Measurements from ENCODE around the gene FTH1.
"Not testable (repeated sequence)": the region's sequence is repeated elsewhere in the genome, so short reads cannot be mapped to it uniquely, and the experiment has no call there.

The FTH1 gene

DNA sequence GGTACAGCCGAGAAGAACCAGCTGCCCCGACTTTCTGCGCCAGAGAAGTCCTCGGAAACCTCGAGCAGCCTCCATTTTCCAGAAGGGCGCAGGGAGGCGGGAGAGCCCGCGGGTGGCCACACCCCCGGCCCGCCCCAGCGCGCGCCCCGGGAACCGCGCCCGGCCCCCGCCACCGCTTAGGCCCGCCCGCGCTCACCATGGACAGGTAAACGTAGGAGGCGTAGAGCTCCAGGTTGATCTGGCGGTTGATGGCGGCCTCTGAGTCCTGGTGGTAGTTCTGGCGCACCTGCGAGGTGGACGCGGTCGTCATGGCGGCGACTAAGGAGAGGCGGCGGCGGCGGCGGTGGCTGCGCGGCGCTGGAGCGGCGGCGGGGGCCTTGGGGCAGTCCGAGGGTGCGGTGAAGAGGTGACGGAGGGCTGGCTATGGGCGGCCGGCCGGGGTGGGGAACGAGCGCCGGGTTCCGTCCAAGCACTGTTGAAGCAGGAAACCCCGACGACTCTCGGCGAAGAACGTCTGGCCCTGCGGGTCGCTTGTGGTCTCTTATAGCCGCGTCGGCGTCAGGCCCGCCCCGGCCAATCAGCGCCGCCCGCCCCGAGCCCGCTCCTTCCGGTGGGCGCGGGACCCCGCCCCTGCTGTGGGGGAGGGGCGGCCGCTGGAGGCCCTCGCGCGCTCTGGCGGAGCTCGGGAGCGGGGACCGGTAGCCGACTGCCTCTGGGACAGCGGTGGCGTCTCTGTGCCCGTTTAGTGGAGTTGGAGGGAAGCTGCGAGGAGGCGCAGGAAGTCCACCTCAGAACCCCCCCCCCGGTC lies at the start of gene FTH1:
Gene FTH1 (minus strand): TSS at position 519 of the 808 bp plus-strand sequence. CDS start 209 bp downstream, at position 310.
- peak; percentile 82 to 84 for DNase-seq (ENCODE audit: low read depth in 2 of 2)

DNA sequence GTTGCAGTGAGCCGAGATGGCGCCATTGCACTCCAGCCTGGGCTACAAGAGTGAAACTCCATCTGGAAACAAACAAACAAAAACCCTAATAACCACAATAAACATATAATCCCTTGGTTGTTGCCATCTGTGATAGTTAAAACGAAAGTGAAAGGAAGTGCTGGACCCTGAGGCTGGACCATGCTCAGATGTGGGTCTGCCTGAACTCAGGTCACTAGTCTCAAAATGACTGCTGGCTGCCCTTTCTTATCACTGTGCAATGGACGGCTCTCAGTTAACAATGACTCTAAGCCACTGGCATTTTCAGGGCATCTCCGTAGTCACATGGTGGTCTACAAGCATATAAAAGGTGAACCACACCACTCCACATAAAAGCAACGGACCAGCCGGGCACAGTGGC lies 48.2 kb upstream of the FTH1 start:
- no peak for DNase-seq (ENCODE audit: low read depth in 2 of 2)

DNA sequence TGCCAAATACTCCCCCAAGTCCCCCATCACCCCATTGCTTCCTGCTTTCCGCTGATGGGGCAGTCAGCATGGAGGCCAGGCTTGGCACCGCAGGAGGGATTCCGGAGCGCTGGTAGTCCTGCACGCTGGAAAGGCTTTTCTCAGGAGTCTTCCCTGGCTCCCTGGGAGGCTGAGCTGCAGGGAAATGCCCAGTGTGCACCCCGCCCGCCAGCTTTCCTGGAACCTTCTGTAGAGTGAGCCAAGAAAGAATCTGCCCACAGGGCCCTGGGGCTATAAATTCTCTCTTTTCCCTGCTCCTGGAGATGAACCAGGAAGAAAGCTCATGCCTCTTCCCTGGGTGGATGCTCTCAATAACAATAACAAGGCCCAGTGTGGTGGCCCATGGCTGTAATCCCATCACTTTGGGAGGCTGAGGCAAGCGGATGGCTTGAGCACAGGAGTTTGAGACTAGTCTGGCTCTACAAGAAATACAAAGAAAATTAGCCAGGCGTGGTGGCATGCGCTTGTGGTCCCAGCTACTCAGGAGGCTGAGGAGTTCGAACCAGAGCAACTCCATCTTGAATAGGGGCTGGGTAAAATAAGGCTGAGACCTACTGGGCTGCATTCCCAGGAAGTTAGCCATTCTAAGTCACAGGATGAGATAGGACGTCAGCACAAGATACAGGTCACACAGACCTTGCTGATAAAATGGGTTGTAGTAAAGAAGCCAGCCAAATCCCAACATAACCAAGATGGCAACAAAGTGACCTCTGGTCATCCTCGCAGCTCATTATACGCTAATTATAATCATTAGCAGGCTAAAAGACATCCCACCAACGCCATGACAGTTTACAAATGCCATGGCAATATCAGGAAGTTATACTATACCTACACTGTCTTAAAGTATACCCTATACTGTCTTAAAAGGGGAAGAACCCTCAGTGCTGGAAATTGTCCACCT lies 46.4 kb upstream of the FTH1 start:
- no peak for DNase-seq (ENCODE audit: low read depth in 2 of 2)

DNA sequence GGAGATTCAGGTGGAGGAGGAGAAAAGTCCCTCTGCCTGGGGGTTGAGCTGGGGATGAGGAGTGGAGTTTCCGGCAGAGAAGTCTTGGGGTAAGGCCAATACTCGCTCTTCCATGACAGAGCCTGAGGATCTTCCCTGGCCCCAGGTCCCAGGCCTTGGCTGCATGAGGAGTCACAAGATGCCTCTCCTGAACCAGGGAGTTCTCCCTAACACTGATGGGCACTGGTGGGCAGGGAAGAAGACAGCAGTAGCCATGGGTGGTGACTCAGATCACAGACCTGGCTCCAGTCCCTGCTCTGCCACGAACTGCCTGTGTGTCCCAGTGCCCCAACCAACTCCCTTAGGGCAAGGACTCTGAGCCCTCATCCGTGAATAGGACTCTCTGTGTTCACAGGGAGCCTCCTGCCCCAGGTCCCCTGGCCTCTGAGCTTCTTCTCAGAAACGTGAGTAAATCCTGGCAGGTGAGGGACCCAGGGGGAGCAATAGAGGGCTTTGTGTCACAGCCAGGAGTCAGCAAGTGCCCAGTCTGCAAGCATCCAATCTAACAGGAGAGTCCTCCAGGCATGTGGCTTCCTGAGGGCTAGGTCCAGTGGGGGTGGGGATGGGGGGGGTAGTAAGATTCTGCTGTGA lies 45.5 kb upstream of the FTH1 start:
- DNase-seq (ENCODE audit: low read depth in 2 of 2), result no peak

DNA sequence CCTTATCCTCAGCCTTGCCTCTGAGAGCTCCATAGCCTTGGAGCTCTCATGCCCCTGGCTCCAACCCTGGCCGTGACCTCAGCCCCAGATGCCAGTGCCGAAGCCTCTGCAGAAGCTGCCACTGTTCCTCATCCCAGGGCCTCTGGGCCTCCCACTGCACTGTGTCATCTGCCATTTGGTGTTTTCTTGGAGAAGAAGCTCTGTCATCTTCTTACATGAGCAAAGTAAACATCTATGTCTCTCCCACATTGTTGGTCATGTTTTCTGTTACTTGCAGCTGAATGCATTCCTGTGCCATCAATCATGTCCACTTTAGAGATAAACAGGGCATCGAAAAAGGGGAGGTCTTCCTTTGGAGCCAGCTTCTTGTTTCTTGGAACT lies 45.0 kb upstream of the FTH1 start:
- no peak for DNase-seq (ENCODE audit: low read depth in 2 of 2)

DNA sequence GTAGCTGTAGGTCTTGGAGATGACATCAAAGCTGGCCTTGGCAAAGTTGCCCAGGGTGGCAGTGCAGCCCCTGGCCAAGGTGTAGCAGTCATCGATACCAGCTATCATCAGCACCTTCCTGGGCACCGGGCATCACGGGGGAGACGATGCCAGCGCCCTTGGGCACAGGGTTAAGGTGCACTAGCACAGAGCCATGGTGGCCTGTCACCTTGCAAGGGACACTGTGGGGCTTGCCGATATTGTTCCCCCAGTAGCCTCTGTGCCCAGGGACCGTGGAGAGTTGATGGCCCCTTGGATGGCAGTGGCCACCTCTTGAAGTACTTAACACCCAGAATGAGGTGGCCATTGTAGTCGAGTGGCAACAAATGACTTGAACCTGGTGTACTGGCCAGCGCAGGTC lies 44.4 kb upstream of the FTH1 start:
- no peak for DNase-seq (ENCODE audit: low read depth in 2 of 2)

DNA sequence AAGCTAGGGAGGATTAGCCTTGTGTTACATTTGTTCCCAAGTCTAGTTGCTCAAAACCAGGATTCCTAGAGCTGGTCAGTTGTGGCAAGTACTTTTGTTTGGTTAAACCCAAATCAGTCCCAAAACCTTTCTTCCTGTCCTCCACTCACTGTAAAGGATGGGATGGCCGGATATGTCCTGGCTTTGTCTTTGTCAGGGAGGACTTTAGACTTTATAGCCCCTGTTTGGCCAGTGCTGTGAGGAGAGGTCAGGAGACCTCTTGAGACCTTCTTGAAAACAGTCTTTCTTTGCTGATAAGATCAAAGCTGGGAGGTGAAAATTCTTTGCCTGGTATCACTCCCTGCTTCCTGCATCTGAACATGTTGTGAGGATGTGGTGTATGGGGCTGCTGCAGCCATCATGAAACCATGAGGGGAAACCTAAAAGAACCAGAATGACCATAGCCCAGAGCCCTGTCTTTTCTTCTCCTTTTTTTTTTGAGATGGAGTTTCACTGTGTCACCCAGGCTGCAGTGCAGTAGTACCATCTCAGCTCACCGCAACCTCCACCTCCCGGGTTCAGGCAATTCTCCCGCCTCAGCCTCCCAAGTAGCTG lies 43.6 kb upstream of the FTH1 start:
- DNase-seq (ENCODE audit: low read depth in 2 of 2), result no peak

DNA sequence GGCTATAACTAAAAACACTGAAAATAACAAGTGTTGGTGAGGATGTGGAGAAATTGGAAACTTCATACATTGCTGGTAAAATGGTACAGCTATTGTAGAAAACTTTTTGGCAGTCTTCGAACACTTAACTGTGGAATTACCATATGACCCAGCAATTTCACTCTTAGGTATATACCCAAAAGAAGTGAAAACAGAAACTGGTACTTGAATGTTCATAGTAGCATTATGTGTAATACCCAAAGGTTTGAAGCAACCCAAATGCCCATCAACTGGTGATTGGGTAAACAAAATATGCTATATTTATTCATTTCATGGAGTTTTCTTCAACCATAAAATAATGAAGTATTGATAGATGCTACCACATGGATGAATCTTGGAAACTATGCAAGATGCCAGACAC lies 40.8 kb upstream of the FTH1 start:
- no peak for DNase-seq (ENCODE audit: low read depth in 2 of 2)

DNA sequence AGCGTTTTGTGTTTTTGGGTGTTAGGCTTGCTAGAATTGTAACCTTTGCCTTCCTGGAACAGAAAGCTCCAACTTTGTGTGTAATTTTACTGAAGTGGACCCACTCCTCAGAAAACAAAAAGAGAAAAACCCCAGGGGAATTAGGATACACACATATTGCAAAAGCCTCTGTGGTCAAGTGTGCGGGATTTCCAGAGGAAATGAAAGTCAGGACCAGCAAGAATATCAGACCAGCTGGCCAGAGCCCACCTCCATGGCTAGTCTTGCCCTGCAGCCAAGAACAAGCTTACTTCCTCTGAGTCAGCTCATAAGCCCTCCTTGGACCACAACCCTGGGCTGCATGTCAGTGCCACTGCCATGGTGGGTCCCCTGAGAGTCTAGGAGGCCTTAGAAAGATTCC lies 37.0 kb upstream of the FTH1 start:
- DNase-seq (ENCODE audit: low read depth in 2 of 2), result no peak

DNA sequence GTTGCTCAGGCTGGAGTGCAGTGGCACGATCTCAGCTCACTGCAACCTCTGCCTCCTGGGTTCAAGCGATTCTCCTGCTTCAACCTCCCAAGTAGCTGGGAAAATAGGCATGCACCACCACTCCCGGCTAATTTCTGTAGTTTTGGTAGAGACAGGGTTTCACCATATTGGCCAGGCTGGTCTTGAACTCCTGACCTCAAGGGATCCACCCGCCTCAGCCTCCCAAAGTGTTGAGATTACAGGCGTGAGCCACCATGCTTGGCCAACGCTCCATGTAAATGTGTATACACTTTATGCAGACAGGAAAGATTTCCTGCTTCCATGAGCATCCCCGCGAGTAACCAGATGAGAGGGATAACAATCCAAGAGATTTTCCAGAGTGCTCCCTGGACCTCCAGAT lies 34.8 kb upstream of the FTH1 start:
- DNase-seq (ENCODE audit: low read depth in 2 of 2), result not testable (repeated sequence)

DNA sequence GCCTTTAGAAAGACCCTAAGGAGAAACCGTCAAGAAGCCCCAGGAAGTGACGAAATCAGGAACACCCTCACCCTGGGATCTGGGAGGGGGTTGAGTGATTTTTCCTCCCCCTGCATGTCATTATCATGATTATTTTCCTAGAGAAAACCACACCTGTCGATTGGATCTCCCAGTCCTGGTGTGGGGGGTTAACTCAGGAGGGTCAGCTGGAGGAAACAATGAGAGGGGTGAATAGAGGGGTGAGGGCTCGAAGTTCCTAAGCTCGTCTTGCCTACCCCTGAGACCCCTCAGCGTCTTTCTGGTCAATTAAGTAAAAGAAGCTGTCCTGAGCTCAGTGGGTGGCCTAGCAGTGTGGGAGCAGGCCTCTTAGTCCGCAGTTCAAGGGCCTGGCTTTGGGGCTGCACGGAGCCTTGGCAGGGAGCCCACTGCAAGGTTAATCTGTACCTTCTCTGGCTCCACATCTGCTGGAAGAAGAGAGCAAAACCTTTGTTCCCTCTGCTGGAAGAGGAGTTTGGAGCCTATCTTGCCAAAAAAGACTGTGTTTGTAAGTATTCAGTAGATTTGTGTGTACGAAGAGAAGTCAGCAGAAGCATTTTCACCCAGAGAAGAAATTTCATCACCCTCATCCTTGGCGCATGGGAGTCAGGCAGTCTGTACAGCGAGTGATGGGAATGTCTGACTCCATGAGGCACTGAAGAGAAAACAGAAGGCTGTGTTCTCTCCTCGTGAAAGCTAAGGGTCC lies 34.2 kb upstream of the FTH1 start:
- DNase-seq (ENCODE audit: low read depth in 2 of 2), result no peak

DNA sequence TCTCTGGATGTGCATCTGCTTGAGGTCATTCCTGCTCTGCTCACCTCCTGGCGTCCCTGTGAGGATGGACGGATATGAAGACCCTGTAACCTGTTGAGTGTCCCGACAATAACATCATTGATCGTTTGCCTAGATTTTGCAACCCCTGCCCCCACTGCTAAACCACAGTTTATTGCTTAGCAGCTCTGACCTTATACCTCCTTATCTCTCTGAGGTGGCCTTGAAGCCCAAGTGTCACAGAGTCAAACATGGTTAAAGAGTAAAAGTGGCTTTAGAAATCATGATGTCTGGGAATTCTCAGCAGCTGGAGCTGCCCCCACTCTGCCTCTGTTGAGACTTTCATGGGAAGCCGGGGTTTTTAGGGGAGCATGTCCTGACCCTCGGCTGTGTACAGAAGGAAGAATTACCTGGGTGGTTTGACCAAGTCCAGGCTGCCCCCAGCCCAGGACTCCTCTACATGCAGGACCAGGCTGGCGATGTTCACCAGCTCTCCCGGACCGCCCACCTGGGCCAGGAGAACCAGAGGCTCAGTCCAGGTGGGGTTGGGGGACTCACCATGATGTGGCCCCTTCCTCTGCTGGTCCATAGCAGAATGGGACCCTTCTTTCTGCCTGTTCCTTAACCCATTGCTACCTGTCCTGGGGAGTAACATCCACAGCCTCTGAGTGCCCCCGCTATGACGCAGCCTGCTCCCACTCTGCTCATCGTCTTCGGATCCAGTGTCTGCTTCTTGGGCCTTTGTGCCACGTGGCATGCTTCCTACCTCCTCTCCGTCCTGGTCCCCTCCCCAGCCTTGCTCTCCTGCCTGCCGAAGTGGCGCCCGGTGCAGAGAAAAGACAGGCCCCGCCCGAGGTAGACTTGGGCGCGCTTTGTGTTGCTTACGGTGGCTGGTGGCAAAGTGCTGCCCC lies 33.4 kb upstream of the FTH1 start:
- DNase-seq (ENCODE audit: low read depth in 2 of 2), result no peak

DNA sequence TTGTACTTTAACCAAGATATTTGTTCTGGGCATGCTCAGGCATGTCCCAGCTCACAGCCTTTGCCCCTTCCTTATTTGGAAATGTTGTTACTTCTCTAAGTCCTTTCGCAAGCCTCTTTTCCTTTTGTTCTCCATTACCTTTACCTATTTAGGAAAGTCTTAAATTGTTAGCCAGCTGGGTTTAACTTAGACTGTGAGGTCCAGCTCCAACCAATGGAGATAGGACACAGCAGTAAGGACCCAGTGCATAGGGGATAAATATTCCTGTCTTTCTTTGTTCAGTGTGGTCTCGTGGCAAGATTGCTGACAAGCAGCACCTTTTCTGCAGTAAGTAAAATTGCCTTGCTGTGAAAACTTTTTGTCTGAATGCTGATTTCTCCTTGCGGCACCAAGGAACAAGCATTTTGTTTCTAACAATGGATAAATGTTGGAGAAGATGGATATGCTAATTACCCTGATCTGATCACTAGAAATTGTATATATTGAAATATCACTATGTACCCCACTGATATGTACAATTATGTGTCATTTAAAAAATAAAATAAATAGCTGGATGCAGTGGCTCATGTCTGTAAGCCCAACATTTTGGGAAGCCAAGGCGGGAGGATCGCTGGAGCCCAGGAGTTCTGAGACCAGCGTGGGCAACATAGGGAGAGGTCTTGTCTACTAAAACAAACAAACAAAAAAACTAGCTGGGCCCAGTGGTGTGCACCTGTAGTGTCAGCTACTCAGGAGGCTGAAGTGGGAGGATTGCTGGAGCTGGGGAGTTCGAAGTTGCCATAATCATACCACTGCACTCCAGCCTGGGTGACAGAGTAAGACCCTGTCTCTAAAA lies 31.9 kb upstream of the FTH1 start:
- no peak for DNase-seq (ENCODE audit: low read depth in 2 of 2)

DNA sequence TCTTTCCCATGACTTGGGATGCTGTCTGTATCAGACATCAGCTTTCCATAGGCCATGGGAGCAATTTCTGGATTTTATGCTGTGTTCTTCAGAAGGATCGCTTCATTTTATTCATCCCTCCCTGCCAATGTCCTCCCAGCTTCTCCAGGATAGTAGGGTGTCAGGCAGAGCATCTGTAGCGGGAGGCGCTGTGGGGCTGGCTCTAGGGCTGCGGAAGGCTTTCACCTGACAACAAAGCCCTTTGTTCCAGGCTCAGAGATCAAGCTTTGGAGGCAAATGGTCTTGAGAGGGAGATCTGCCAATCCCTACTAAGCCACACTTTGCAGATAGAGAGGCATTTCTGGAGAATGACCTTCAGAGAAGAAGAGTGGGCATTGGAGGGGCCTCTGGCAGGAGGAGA lies 29.5 kb upstream of the FTH1 start:
- no peak for DNase-seq (ENCODE audit: low read depth in 2 of 2)

DNA sequence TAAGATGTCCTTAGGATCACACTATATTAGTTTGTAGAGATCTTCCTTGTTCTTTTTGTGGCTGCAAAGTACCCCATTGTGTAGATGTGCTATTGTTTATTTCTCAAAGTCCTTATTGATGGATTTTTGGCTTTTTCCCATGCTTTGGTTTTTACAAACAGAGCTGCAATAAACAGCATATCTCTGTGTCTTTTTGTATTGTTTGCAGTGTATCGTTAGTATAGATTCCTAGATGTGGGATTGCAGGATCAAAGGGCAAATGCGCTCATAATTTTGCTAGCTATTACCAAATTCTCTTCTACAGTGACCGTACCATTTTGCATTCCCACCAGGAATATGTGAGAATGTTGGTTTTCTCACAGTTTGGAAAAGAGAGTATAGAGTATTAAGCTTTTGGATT lies 27.5 kb upstream of the FTH1 start:
- no peak for DNase-seq (ENCODE audit: low read depth in 2 of 2)

DNA sequence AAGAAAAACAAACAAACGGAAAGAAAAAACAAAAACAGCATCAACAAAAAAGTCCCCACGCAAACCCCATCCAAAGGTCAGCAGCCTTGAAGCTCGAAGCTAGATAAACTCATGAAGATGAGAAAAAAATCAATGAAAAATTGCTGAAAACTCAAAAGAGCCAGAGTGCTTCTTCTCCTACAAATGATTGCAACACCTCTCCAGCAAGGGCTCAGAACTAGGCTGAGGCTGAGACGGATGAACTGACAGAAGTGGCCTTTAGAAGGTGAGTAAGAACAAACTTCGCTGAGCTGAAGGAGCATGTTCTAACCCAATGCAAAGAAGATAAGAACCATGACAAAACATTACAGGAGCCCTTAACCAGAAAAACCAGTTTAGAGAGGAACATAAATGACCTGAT lies 18.4 kb upstream of the FTH1 start:
- DNase-seq (ENCODE audit: low read depth in 2 of 2), result no peak

DNA sequence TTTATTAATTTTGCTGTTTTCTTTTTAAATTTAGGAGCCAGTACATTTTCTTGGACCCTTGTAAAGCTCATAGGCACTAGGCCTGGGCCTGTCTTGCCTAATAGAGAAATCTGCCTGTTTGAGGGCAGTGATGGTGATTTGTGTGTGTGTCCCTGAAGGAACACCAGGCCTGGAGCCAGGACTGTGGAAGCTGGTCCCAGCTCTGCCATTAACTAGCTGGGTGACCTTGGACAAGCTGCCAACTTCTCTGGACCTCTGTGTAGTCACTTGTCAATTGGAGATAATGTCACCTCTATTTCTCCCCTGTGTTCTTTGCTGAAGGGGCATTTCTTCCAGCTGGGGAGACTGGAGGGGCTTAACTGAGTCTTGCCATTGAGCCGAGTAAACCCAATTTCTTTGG lies 16.0 kb upstream of the FTH1 start:
- DNase-seq (ENCODE audit: low read depth in 2 of 2), result no peak

DNA sequence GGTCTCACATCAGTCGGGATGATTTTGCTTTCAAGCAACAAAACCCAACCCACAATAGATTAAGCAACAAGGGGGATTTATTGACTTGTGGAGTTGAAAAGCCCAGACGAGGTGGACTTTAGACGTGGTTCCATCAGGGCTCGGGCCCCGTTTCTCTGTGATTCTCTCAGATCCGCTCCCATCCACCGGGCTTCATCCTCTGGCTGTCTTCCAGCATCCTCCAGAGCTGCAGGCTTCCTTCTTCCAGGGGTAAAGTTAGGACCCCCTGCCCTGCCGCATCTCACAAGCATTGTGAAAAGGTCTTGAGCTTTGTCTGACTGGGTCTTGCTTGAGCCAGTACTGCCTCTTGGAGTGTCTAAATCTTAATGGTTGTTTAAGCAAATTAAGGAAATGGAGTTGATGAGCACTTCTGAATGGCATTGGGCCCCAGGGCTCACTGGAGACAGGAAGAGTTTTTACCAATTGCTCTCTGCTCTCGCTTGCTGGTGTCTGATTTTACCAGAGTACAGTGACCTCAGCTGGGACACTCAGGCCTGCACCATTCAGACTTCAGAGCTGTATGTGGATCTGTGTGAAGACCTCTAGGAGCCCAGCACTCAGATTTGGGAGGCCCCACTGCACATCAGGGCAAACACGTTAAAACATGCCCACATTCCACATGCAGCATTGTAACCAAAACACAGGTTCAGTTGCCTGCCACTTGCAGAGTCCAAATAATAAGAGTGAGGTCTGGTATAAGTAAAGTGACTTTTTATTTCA lies 13.5 kb upstream of the FTH1 start:
- DNase-seq (ENCODE audit: low read depth in 2 of 2), result no peak
